Nephron (organoid): ENCODE results near the gene PSEN1.

Experiments used
- H3K27ac Mint-ChIP-seq, 3 experiments: 2 replicates each; pipeline ENCODE4 v1.8.0; 2020; ENCODE audit warnings: mixed read lengths in 3 of 3, mild to moderate bottlenecking in 2 of 3, moderate library complexity in 1 of 3
- H3K27me3 Mint-ChIP-seq: 2 replicates; pipeline ENCODE4 v1.8.0; 2021; ENCODE audit warnings: low read depth, mild to moderate bottlenecking, moderate library complexity, mixed read lengths
- H3K36me3 Mint-ChIP-seq: 2 replicates; pipeline ENCODE4 v1.8.0; 2020; ENCODE audit warnings: low read depth, mixed read lengths
- H3K4me1 Mint-ChIP-seq: 2 replicates; pipeline ENCODE4 v1.8.0; 2020; ENCODE audit warnings: mixed read lengths
- H3K4me3 Mint-ChIP-seq, 3 experiments: 2 replicates each; pipeline ENCODE4 v1.8.0; 2020; ENCODE audit warnings: mild to moderate bottlenecking in 3 of 3, mixed read lengths in 3 of 3, moderate library complexity in 2 of 3
- H3K9me3 Mint-ChIP-seq: 2 replicates; pipeline ENCODE4 v1.8.0; 2020; ENCODE audit warnings: mixed read lengths
- TF ChIP-seq, protein P1 (sequence below), 3 experiments: fragments of 200-600 bp; sonication (generic); IDR thresholded peaks; one replicate each; pipeline ENCODE4 v1.5.0; 2021; ENCODE audit warnings: antibody characterized with exemption in 3 of 3; ENCODE audit not compliant: unreplicated experiment in 3 of 3

The PSEN1 gene

DNA sequence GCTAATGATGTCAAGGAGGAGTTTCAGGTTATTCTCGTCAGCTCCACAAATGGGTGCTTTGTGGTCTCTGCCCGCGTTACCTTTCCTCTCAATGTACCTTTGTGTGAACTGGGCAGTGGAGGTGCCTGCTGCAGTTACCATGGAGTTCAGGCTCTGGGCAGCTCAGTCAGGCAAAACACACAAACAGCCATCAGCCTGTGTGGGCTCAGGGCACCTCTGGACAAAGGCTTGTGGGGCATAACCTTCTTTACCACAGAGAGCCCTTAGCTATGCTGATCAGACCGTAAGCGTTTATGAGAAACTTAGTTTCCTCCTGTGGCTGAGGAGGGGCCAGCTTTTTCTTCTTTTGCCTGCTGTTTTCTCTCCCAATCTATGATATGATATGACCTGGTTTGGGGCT, 84.3 kb downstream of the PSEN1 start:
- H3K9me3 Mint-ChIP-seq, result no peaks in the 10 kb centered on the region
- peaks cover 61% of the 10 kb centered on the region for H3K36me3 Mint-ChIP-seq
- TF ChIP-seq, protein P1, sequence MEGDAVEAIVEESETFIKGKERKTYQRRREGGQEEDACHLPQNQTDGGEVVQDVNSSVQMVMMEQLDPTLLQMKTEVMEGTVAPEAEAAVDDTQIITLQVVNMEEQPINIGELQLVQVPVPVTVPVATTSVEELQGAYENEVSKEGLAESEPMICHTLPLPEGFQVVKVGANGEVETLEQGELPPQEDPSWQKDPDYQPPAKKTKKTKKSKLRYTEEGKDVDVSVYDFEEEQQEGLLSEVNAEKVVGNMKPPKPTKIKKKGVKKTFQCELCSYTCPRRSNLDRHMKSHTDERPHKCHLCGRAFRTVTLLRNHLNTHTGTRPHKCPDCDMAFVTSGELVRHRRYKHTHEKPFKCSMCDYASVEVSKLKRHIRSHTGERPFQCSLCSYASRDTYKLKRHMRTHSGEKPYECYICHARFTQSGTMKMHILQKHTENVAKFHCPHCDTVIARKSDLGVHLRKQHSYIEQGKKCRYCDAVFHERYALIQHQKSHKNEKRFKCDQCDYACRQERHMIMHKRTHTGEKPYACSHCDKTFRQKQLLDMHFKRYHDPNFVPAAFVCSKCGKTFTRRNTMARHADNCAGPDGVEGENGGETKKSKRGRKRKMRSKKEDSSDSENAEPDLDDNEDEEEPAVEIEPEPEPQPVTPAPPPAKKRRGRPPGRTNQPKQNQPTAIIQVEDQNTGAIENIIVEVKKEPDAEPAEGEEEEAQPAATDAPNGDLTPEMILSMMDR (IDR thresholded peaks at IDR 0.05; ENCODE audit: unreplicated experiment in 3 of 3), result no peak
- peaks cover 3% of the 10 kb centered on the region for H3K27me3 Mint-ChIP-seq
- H3K27ac Mint-ChIP-seq, result no peak overlapping the region
- H3K4me3 Mint-ChIP-seq, result no peak overlapping the region
- H3K4me1 Mint-ChIP-seq, result peaks cover 5% of the 10 kb centered on the region

DNA sequence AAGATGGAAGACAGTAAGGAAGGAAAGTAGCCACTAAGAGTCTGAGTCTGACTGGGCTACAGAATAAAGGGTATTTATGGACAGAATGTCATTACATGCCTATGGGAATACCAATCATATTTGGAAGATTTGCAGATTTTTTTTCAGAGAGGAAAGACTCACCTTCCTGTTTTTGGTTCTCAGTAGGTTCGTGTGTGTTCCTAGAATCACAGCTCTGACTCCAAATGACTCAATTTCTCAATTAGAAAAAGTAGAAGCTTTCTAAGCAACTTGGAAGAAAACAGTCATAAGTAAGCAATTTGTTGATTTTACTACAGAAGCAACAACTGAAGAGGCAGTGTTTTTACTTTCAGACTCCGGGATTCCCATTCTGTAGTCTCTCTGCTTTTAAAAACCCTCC, 85.6 kb downstream of the PSEN1 start:
- H3K9me3 Mint-ChIP-seq, result no peaks in the 10 kb centered on the region
- peaks cover 3% of the 10 kb centered on the region for H3K27me3 Mint-ChIP-seq
- no peak overlapping the region for H3K4me3 Mint-ChIP-seq
- H3K27ac Mint-ChIP-seq, result peak overlapping the region in 1 of 3 experiments; percentile 77
- H3K36me3 Mint-ChIP-seq, result peaks cover 52% of the 10 kb centered on the region
- TF ChIP-seq, protein P1 (IDR thresholded peaks at IDR 0.05; ENCODE audit: unreplicated experiment in 3 of 3), result no peak
- peaks cover 9% of the 10 kb centered on the region for H3K4me1 Mint-ChIP-seq

- Mint-ChIP-seq H3K4me1 (peaks cover 14% of the 10 kb centered on the region), H3K27ac (peak overlapping the region in 2 of 3 experiments; percentile 71 to 77), H3K27me3 (peaks cover 3% of the 10 kb centered on the region), H3K36me3 (peaks cover 44% of the 10 kb centered on the region), H3K9me3 (no peaks in the 10 kb centered on the region), H3K4me3 (no peak overlapping the region)
- TF ChIP-seq, protein P1 (IDR thresholded peaks at IDR 0.05; ENCODE audit: unreplicated experiment in 3 of 3), result no peak
Measured at GRCh38 chr14:73223049-73223448, 86.7 kb downstream of the PSEN1 start.

DNA sequence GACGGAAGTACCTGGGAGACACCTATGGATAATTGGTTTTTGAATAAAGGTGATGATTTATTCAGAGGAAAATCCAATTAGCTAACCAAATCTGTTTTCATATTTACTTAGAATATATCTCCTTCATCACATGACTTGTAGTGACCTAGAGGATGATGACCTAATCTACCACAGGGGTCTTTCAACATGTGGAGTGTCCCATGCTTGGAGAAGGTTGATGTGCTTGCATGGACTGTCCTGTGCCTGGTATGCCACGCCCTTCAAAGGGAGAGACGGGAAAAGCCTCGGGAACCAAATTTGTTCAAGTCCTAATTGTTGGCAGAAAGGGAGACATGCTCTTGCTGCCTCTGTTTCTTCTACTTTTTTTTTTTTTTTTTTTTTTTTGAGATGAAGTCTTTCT, 89.2 kb downstream of the PSEN1 start:
- peak overlapping the region; percentile 20 to 77 (median 41) for H3K27ac Mint-ChIP-seq
- H3K9me3 Mint-ChIP-seq, result no peaks in the 10 kb centered on the region
- TF ChIP-seq, protein P1 (IDR thresholded peaks at IDR 0.05; ENCODE audit: unreplicated experiment in 3 of 3), result no peak
- peaks cover 20% of the 10 kb centered on the region for H3K36me3 Mint-ChIP-seq
- no peak overlapping the region for H3K4me3 Mint-ChIP-seq
- H3K27me3 Mint-ChIP-seq, result peaks cover 3% of the 10 kb centered on the region
- H3K4me1 Mint-ChIP-seq, result peaks cover 29% of the 10 kb centered on the region

- Mint-ChIP-seq H3K4me1 (peaks cover 47% of the 10 kb centered on the region), H3K9me3 (no peaks in the 10 kb centered on the region), H3K4me3 (peak overlapping the region; percentile 16 to 72 (median 38)), H3K27ac (peak overlapping the region; percentile 86 to 99 (median 98)), H3K27me3 (no peaks in the 10 kb centered on the region), H3K36me3 (peaks cover 4% of the 10 kb centered on the region)
- TF ChIP-seq, protein P1 (IDR thresholded peaks at IDR 0.05; ENCODE audit: unreplicated experiment in 3 of 3), result no peak
Measured at GRCh38 chr14:73227812-73228781, 91.8 kb downstream of the PSEN1 start.
